ENCODE data around the gene PPM1N.
"Not testable (repeated sequence)": the region's sequence is repeated elsewhere in the genome, so short reads cannot be mapped to it uniquely, and the experiment has no call there.

PPM1N gene

DNA sequence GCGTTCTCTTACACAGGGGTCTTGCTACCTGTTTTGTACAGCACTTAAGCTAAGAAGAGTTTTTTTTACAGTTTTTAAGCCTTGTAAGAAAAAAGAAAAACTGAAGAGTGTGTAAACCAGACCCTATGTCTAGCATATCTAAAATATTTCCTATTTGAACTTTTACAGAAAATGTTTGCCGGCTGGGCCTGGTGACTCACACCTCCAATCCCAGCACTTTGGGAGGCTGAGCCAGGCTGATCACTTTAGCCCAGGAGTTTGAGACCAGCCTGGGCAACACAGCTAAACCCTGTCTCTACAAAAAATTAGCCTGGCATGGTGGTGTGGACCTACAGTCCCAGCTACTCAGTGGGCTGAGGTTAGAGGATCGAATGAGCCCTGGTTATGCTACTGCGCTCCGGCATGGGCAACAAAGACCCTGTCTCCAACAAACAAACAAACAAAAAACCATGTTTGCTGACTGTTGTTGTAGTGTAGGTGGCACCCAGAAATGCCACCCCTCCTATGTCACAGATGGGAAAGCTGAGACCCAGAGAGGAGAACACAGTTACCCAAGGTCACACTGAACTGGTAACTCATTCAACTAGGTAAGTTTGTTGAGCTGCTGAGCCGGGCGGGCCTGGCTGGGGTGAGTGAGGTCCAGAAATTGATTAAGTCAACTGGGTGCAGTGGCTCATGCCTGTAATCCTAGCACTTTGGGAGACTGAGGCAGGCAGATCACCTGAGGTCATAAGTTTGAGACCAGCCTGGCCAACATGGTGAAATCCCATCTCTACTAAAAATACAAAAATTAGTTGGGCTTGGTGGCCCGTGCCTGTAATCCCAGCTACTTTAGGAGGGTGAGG lies 7.1 kb downstream of the PPM1N start:
- TF ChIP-seq GATA1 (IDR thresholded peaks at IDR 0.05; ENCODE audit: low read depth, low read length) (no peak), POLR2A (IDR thresholded peaks at IDR 0.05; ENCODE audit: low read length) (no peak)
- DNase-seq: no peak

DNA sequence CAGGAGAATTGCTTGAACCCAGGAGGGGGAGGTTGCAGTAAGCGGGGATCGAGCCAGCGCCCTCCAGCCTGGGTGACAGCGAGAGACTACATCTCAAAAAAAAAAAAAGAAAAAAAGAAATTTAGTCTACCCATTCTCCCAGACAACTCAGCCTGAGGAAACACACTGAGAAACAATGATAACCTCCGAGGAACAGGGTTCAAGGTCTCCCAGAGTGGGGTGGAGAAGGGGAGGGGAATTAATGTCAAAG lies 7.7 kb downstream of the PPM1N start:
- no peak for DNase-seq
- TF ChIP-seq GATA1 (IDR thresholded peaks at IDR 0.05; ENCODE audit: low read depth, low read length): no peak
- TF ChIP-seq POLR2A (IDR thresholded peaks at IDR 0.05; ENCODE audit: low read length): no peak

GRCh38 chr19:45506246-45506988 lies 8.2 kb downstream of the PPM1N start:
- peak; percentile 90 to 95 for DNase-seq
- TF ChIP-seq POLR2A (IDR thresholded peaks at IDR 0.05; ENCODE audit: low read length) (no peak), GATA1 (IDR thresholded peaks at IDR 0.05; ENCODE audit: low read depth, low read length) (no peak)

DNA sequence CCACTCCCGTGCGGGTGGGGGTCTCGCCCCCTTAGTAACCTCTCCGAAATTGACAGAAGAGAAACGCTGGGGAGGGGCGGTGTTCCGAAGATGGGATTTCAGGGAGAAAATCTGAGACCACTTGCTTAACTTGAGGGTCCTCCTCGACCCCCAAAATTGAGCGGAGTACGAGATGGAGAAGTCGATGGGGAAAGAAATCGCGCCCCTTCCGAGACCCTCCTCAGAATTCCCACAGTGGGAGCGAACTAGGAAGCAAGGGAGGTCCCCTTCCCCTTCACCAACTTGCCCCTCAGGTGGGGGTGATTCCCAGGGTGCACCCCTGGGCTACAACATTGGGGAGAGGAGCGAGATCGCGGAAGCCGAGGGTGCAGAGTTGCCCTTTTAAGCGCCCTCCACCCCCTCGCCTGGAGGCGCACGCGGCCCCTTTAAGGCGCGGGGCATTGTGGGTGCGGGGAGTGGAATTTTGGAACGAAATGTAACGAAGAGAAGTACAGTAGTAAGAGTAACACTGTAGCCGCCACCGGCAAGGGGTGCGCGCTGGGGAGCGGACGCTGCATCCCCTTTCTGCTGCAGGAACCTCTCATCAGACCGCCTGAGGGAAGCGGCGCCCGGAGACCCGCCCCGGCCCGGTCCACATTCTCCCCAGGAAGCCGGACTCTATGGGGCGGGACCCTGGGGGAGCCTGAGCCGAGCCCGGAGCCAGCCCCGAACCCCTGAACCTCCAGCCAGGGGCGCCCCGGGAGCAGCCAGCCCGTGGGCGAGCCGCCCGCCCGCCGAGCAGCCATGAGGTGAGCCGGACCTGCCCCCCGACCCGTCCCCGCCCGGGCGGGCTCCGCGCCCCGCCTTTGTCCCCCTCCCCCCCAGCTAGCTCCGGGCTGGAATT lies 9.0 kb downstream of the PPM1N start, which contains the start of gene VASP:
VASP (plus strand) TSS at position 491 of the 883 bp plus-strand sequence; CDS start at position 784, 293 bp downstream.
- TF ChIP-seq POLR2A (IDR thresholded peaks at IDR 0.05; ENCODE audit: low read length): peak; percentile 93
- no peak for TF ChIP-seq GATA1 (IDR thresholded peaks at IDR 0.05; ENCODE audit: low read depth, low read length)
- peak; percentile 88 to 90 for DNase-seq

GRCh38 chr19:45507872-45508416 lies 9.7 kb downstream of the PPM1N start:
- TF ChIP-seq GATA1 (IDR thresholded peaks at IDR 0.05; ENCODE audit: low read depth, low read length): no peak
- TF ChIP-seq POLR2A (IDR thresholded peaks at IDR 0.05; ENCODE audit: low read length): no peak
- DNase-seq: peak in 1 of 2 experiments; percentile 58

DNA sequence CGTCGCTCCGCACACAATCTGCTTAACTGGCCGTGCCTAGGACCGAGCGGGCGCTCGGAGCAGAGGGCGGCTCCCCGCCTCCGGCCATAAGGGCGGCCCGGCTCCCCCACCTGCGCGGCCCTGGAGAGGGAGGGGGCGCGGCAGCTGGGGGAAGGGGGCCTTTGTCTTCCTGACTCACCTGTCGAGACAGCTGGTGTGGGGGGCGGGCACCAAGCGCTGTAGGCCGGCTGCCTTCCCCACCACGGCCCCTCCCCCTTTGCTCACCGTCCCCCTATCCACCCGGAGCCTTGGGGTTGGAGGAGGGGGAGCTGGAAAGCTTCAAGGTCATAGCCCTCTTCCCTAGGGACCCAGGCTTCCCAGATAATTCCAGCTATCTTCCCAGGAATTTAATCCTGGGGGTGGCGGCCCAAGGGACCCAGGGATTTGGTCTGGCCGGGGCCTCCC lies 10.2 kb downstream of the PPM1N start:
- no peak for TF ChIP-seq POLR2A (IDR thresholded peaks at IDR 0.05; ENCODE audit: low read length)
- peak; percentile 49 to 58 for DNase-seq

DNA sequence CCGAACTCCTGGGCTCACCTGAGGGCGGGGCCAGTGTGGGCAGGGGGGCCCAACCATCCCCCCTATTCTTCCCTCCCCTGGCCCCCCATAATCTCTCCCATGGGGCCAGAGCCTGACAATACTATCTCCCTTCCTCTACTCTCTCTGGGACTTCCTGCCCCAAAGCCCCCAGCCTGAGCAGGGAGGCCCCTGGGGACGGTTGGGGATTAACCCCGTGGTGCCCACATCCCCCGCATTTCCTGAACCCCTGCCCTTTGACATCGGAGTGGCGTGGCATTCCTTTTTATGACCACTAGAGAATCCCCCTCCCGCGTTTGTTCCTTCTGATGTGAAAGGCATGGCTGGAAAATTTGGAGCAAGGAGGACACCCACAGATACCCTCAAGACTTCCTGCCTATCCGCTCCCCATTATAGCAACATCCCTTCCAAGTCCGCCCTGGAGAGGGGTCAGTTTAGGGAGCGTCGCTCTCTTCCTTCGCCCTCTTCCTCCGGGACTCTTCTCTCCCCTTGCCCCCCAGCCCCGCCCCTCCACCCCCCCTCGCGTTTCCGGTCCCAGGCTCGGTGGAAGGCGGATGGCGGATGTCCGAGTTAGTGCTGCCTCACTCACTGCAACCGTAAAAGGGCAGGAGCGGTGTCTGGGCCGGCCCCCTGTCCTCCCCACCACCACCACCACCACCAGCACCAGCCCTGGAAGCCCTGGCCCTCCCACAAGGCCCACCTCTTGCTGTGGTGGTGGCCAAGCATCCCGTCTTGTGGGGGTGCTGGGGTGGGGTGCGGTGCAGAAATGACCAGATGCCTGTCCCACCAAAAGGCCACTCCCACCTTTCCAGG lies 10.8 kb downstream of the PPM1N start:
- TF ChIP-seq GATA1 (IDR thresholded peaks at IDR 0.05; ENCODE audit: low read depth, low read length): no peak
- no peak for TF ChIP-seq POLR2A (IDR thresholded peaks at IDR 0.05; ENCODE audit: low read length)
- DNase-seq: peak; percentile 32 to 39

GRCh38 chr19:45509692-45510015 lies 11.4 kb downstream of the PPM1N start:
- TF ChIP-seq POLR2A (IDR thresholded peaks at IDR 0.05; ENCODE audit: low read length) (no peak), GATA1 (IDR thresholded peaks at IDR 0.05; ENCODE audit: low read depth, low read length) (no peak)
- DNase-seq: no peak

- not testable (repeated sequence) for DNase-seq
Observed at GRCh38 chr19:45510352-45510751, 12.1 kb downstream of the PPM1N start.

GRCh38 chr19:45511074-45511473 lies 12.8 kb downstream of the PPM1N start:
- TF ChIP-seq POLR2A (IDR thresholded peaks at IDR 0.05; ENCODE audit: low read length) (no peak), GATA1 (IDR thresholded peaks at IDR 0.05; ENCODE audit: low read depth, low read length) (no peak)
- DNase-seq: no peak

GRCh38 chr19:45512881-45513483 lies 14.7 kb downstream of the PPM1N start:
- DNase-seq: no peak
- TF ChIP-seq GATA1 (IDR thresholded peaks at IDR 0.05; ENCODE audit: low read depth, low read length) (no peak), POLR2A (IDR thresholded peaks at IDR 0.05; ENCODE audit: low read length) (no peak)

- peak in 1 of 2 experiments; percentile 27 for DNase-seq
- TF ChIP-seq GATA1 (IDR thresholded peaks at IDR 0.05; ENCODE audit: low read depth, low read length): no peak
- no peak for TF ChIP-seq POLR2A (IDR thresholded peaks at IDR 0.05; ENCODE audit: low read length)
Observed at GRCh38 chr19:45514376-45515051, 16.3 kb downstream of the PPM1N start.

Data from erythroblast (primary cell).